Trophoblast cell (in vitro differentiated cells and primary cell): Measurements from ENCODE around the gene C9orf57.

Experiments
- DNase-seq, 2 donors: peaks; one replicate each; pipeline ENCODE4 v3.0.0-alpha.2; 2016
- H2AFZ ChIP-seq: 2 replicates; pipeline ENCODE4 v1.6.1; 2013; ENCODE audit warnings: low read length, moderate library complexity, mild to moderate bottlenecking; ENCODE audit not compliant: insufficient read depth, poor library complexity
- H2AK5ac ChIP-seq: 2 replicates; pipeline ENCODE4 v1.6.1; 2013; ENCODE audit warnings: mild to moderate bottlenecking, low read length
- H2BK120ac ChIP-seq: 2 replicates; pipeline ENCODE4 v1.6.1; 2013; ENCODE audit warnings: low read length, mild to moderate bottlenecking, moderate library complexity; ENCODE audit not compliant: insufficient read depth, poor library complexity
- H2BK12ac ChIP-seq: 2 replicates; pipeline ENCODE4 v1.6.1; 2013; ENCODE audit warnings: mild to moderate bottlenecking, low read length, moderate library complexity
- H2BK5ac ChIP-seq: 2 replicates; pipeline ENCODE4 v1.6.1; 2013; ENCODE audit warnings: low read length, low read depth, moderate library complexity, mild to moderate bottlenecking; ENCODE audit not compliant: poor library complexity
- H3K14ac ChIP-seq: 2 replicates; pipeline ENCODE4 v1.6.1; 2013; ENCODE audit warnings: mild to moderate bottlenecking, low read length
- H3K18ac ChIP-seq: 2 replicates; pipeline ENCODE4 v1.6.1; 2013; ENCODE audit warnings: mild to moderate bottlenecking, low read length
- H3K23ac ChIP-seq: 2 replicates; pipeline ENCODE4 v1.6.1; 2013; ENCODE audit warnings: low read length
- H3K27ac ChIP-seq: 2 replicates; pipeline ENCODE4 v1.5.1; 2013; ENCODE audit warnings: low read depth, mild to moderate bottlenecking, inconsistent platforms, low read length, moderate library complexity
- H3K27me3 ChIP-seq: 2 replicates; pipeline ENCODE4 v1.6.1; 2013; ENCODE audit warnings: inconsistent platforms, mild to moderate bottlenecking, low read length, moderate library complexity; ENCODE audit not compliant: insufficient read depth
- H3K36me3 ChIP-seq, 2 experiments: 1 replicate in 1 of 2; 2 replicates in 1 of 2; pipeline ENCODE4 v1.6.1; 2013; ENCODE audit warnings: low read length in 2 of 2, mild to moderate bottlenecking in 2 of 2, moderate library complexity in 1 of 2; ENCODE audit not compliant: insufficient read depth in 2 of 2, control insufficient read depth in 1 of 2
- H3K4ac ChIP-seq: 2 replicates; pipeline ENCODE4 v1.6.1; 2013; ENCODE audit warnings: low read depth, mild to moderate bottlenecking, low read length, moderate library complexity
- H3K4me1 ChIP-seq, 2 experiments: 1 replicate in 1 of 2; 2 replicates in 1 of 2; pipeline ENCODE4 v1.6.1; 2013; ENCODE audit warnings: low read length in 2 of 2, mild to moderate bottlenecking in 2 of 2, moderate library complexity in 1 of 2; ENCODE audit not compliant: insufficient read depth in 2 of 2, control insufficient read depth in 1 of 2
- H3K4me2 ChIP-seq: 2 replicates; pipeline ENCODE4 v1.6.1; 2013; ENCODE audit warnings: inconsistent platforms, mild to moderate bottlenecking, low read length, moderate library complexity
- H3K4me3 ChIP-seq: 2 replicates; pipeline ENCODE4 v1.5.1; 2013; ENCODE audit warnings: mild to moderate bottlenecking, low read depth, low read length, inconsistent platforms
- H3K79me1 ChIP-seq: one replicate; pipeline ENCODE4 v1.6.1; 2013; ENCODE audit warnings: low read length
- H3K79me2 ChIP-seq: 2 replicates; pipeline ENCODE4 v1.6.1; 2013; ENCODE audit warnings: low read length, mild to moderate bottlenecking; ENCODE audit not compliant: control insufficient read depth, insufficient read depth, poor library complexity
- H3K9ac ChIP-seq: 2 replicates; pipeline ENCODE4 v1.6.1; 2013; ENCODE audit warnings: mild to moderate bottlenecking, low read length
- H3K9me3 ChIP-seq: 2 replicates; pipeline ENCODE4 v1.6.1; 2013; ENCODE audit warnings: low read depth, mild to moderate bottlenecking, control low read depth, inconsistent platforms, low read length; ENCODE audit not compliant: insufficient read depth
- H4K12ac ChIP-seq: 2 replicates; pipeline ENCODE4 v1.6.1; 2013; ENCODE audit warnings: low read depth, mild to moderate bottlenecking, low read length, moderate library complexity
- H4K8ac ChIP-seq: 2 replicates; pipeline ENCODE4 v1.6.1; 2013; ENCODE audit warnings: low read depth, mild to moderate bottlenecking, low read length, moderate library complexity
- H4K91ac ChIP-seq: one replicate; pipeline ENCODE4 v1.6.1; 2013; ENCODE audit warnings: low read depth, mild to moderate bottlenecking, low read length, moderate library complexity
- WGBS: extraction: QIAGEN DNeasy Blood & Tissue Kit; methylation state at CpG from one replicate; pipeline ENCODE4 v1.1.7; 2013; ENCODE audit warnings: missing lambda C conversion rate; ENCODE audit not compliant: insufficient read length, insufficient coverage; ENCODE audit errors: extremely low coverage; 5-methylcytosine and 5-hydroxymethylcytosine counted together

C9orf57 gene

DNA sequence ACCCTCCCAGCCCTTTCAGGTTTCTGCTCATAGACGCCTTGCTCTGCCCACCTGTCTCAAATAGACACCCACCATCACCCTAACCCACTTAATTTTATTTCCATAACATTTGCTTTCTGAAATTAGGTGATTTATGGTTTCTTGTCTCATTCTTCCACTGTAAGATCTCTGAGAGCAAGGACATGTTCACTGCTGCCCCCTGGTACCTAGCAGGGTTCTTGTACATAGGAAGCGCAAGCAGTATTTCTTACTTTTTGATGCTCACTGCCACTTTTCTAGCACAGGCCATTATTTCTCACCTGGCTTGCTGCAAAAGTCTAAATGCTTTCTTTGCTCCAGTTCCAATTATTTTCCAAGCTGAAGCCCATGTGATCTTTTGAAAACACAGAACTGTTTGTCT is 16.8 kb downstream of the C9orf57 start:
- Histone ChIP-seq H2BK5ac (no peak overlapping the region), H3K4me2 (no peak overlapping the region), H4K12ac (no peak overlapping the region), H3K27me3 (no peaks in the 10 kb centered on the region), H3K4me1 (no peaks in the 10 kb centered on the region), H3K36me3 (no peaks in the 10 kb centered on the region), H4K91ac (no peak overlapping the region), H2AFZ (no peak overlapping the region), H2BK120ac (no peak overlapping the region), H4K8ac (no peak overlapping the region), H3K18ac (no peak overlapping the region), H3K14ac (no peak overlapping the region), H3K9me3 (peaks cover 2% of the 10 kb centered on the region), H3K79me2 (no peaks in the 10 kb centered on the region), H2BK12ac (no peak overlapping the region), H3K4me3 (no peak overlapping the region), H3K9ac (no peak overlapping the region), H3K23ac (no peak overlapping the region), H3K4ac (no peak overlapping the region), H2AK5ac (no peak overlapping the region), H3K79me1 (no peaks in the 10 kb centered on the region), H3K27ac (no peak overlapping the region)
- no peak for DNase-seq
- WGBS, result no CpG with 5 or more reads among the region's 2 CpGs

DNA sequence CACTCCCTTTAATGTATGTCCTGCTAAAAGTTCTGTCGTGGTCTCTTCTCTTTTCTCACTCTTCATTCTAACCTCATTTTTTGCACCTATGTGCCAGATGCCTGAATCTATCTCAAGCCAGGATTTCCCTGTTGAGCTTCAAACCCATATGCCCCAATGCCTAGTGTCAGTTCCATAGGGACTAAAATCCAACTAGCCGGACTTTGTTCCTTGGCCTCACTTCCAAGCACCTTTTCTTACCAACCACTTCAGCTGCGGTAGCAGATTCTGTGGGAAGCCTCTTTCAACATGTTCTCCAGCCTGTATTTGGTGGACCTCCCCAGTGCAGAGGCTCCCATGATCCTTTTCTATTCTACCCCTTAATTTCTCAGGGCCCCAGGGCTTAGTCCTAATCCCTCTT is 17.5 kb downstream of the C9orf57 start:
- no peaks in the 10 kb centered on the region for H3K4me1 ChIP-seq

DNA sequence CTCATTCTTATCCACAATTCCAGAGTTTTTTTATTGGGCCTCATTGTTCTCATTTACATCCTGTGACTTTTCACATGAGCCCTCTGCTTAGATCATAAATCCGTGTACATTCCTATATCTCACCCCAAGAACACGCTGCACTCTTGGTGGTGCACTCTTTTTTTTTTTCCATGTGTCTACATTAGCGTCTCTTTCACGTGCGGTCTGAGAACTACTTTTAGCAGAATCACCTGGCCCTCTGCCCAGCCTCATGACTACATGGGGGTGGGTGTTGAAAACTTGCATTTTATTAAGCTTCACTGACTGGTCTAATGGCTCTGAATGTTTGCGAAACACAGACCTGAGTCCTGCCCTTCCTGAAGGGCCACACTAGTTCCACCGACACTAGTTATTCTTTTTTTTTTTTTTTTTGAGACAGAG is 18.6 kb downstream of the C9orf57 start:
- Histone ChIP-seq H2AFZ (no peak overlapping the region), H3K79me1 (no peaks in the 10 kb centered on the region), H3K79me2 (no peaks in the 10 kb centered on the region), H3K9me3 (no peaks in the 10 kb centered on the region), H2BK120ac (no peak overlapping the region), H3K23ac (no peak overlapping the region), H3K9ac (no peak overlapping the region), H3K27ac (no peak overlapping the region), H4K8ac (no peak overlapping the region), H3K4me2 (no peak overlapping the region), H3K18ac (no peak overlapping the region), H3K4me1 (no peaks in the 10 kb centered on the region), H4K91ac (no peak overlapping the region), H2BK12ac (no peak overlapping the region), H3K14ac (no peak overlapping the region), H3K27me3 (no peaks in the 10 kb centered on the region), H2AK5ac (no peak overlapping the region), H3K36me3 (no peaks in the 10 kb centered on the region), H3K4ac (no peak overlapping the region), H2BK5ac (no peak overlapping the region), H4K12ac (no peak overlapping the region), H3K4me3 (no peak overlapping the region)
- WGBS, result no CpG with 5 or more reads among the region's 7 CpGs
- DNase-seq, result no peak

More for the DNA sequence above, 17.5 kb downstream of the C9orf57 start:
- no peak for DNase-seq
- no peak overlapping the region for H3K14ac ChIP-seq
- H3K18ac ChIP-seq, result no peak overlapping the region
- H3K9me3 ChIP-seq, result peaks cover 2% of the 10 kb centered on the region
- H3K9ac ChIP-seq, result no peak overlapping the region
- no peak overlapping the region for H3K23ac ChIP-seq
- no peak overlapping the region for H4K8ac ChIP-seq
- H2BK120ac ChIP-seq, result no peak overlapping the region
- no peak overlapping the region for H3K4me3 ChIP-seq
- no peaks in the 10 kb centered on the region for H3K79me2 ChIP-seq
- no peak overlapping the region for H3K4ac ChIP-seq
- H2AFZ ChIP-seq, result no peak overlapping the region
- H4K91ac ChIP-seq, result no peak overlapping the region
- H3K36me3 ChIP-seq, result no peaks in the 10 kb centered on the region
- no CpG with 5 or more reads among the region's 3 CpGs for WGBS
- H4K12ac ChIP-seq, result no peak overlapping the region
- H3K4me2 ChIP-seq, result no peak overlapping the region
- H3K27ac ChIP-seq, result no peak overlapping the region
- no peak overlapping the region for H2AK5ac ChIP-seq
- H2BK12ac ChIP-seq, result no peak overlapping the region
- H2BK5ac ChIP-seq, result no peak overlapping the region
- H3K79me1 ChIP-seq, result no peaks in the 10 kb centered on the region
- H3K27me3 ChIP-seq, result no peaks in the 10 kb centered on the region

DNA sequence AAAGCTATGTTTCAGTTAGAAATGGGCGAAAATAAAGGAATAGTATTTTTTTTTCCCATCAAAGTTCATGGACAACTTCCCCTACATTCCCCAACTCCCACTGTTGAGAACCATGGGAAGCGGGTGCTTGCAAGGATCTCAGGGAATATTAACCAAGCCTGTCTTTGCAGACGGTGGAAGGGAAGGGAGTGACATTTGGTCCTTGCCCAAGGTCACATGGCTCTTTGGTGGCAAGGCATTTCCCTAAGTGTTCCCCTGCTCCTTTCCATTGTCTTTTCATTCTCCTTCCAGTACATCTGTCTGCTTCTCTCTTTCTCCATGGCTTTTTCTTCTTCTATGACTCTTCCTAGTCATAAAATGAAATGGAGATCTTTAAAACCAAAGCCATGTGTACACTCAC is 19.0 kb downstream of the C9orf57 start:
- H3K18ac ChIP-seq, result no peak overlapping the region

More for the DNA sequence above, 19.0 kb downstream of the C9orf57 start:
- H3K4me3 ChIP-seq, result no peak overlapping the region
- no peak overlapping the region for H2BK5ac ChIP-seq
- no peaks in the 10 kb centered on the region for H3K4me1 ChIP-seq
- H4K12ac ChIP-seq, result no peak overlapping the region
- H3K27me3 ChIP-seq, result no peaks in the 10 kb centered on the region
- no peak overlapping the region for H3K4ac ChIP-seq
- H3K27ac ChIP-seq, result no peak overlapping the region
- H3K14ac ChIP-seq, result no peak overlapping the region
- H2AK5ac ChIP-seq, result no peak overlapping the region
- WGBS, result no CpG with 5 or more reads among the region's 3 CpGs
- H3K79me2 ChIP-seq, result no peaks in the 10 kb centered on the region
- no peak overlapping the region for H3K23ac ChIP-seq
- no peaks in the 10 kb centered on the region for H3K79me1 ChIP-seq
- H2BK120ac ChIP-seq, result no peak overlapping the region
- H3K36me3 ChIP-seq, result no peaks in the 10 kb centered on the region
- H4K8ac ChIP-seq, result no peak overlapping the region
- H4K91ac ChIP-seq, result no peak overlapping the region
- H3K9me3 ChIP-seq, result no peaks in the 10 kb centered on the region
- H3K9ac ChIP-seq, result no peak overlapping the region
- H3K4me2 ChIP-seq, result no peak overlapping the region
- H2AFZ ChIP-seq, result no peak overlapping the region
- no peak for DNase-seq
- no peak overlapping the region for H2BK12ac ChIP-seq
